H9 (cell line): Measurements from ENCODE around the gene LAIR1. TPM values are rescaled to one million over a fixed set of nuclear protein-coding genes. Genes with fewer than 3 reads are reported as not detected.

ENCODE experiments used
- DNase-seq: peaks from one replicate; pipeline ENCODE4 v3.0.0-alpha.2; 2017
- H2AFZ ChIP-seq: one replicate; pipeline ENCODE4 v1.6.1; 2013; ENCODE audit warnings: mild to moderate bottlenecking, low read length, control low read depth, moderate library complexity
- H2AK5ac ChIP-seq: 2 replicates; pipeline ENCODE4 v1.6.1; 2013; ENCODE audit warnings: low read length, control low read depth, mixed read lengths; ENCODE audit not compliant: insufficient read length
- H2BK120ac ChIP-seq: one replicate; pipeline ENCODE4 v1.6.1; 2013; ENCODE audit warnings: low read depth, mild to moderate bottlenecking, low read length, control low read depth, inconsistent platforms; ENCODE audit not compliant: poor library complexity, severe bottlenecking
- H2BK12ac ChIP-seq: 2 replicates; pipeline ENCODE4 v1.6.1; 2013; ENCODE audit warnings: low read length, control low read depth, mixed read lengths, low read depth; ENCODE audit not compliant: insufficient read length
- H2BK15ac ChIP-seq: 2 replicates; pipeline ENCODE4 v1.6.1; 2013; ENCODE audit warnings: low read depth, low read length, control low read depth
- H2BK20ac ChIP-seq: one replicate; pipeline ENCODE4 v1.6.1; 2013; ENCODE audit warnings: low read depth, mild to moderate bottlenecking, low read length, control low read depth, inconsistent platforms; ENCODE audit not compliant: poor library complexity, severe bottlenecking
- H2BK5ac ChIP-seq: 2 replicates; pipeline ENCODE4 v1.6.1; 2013; ENCODE audit warnings: low read length, control low read depth, mixed read lengths; ENCODE audit not compliant: insufficient read length
- H3K14ac ChIP-seq: 2 replicates; pipeline ENCODE4 v1.6.1; 2013; ENCODE audit warnings: low read length, control low read depth; ENCODE audit not compliant: insufficient read depth
- H3K18ac ChIP-seq: 2 replicates; pipeline ENCODE4 v1.6.1; 2013; ENCODE audit warnings: low read depth, mild to moderate bottlenecking, mixed read lengths, low read length, control low read depth; ENCODE audit not compliant: insufficient read length
- H3K23ac ChIP-seq: 2 replicates; pipeline ENCODE4 v1.6.1; 2013; ENCODE audit warnings: low read length, control low read depth, mixed read lengths, low read depth; ENCODE audit not compliant: insufficient read length
- H3K23me2 ChIP-seq: 2 replicates; pipeline ENCODE4 v1.6.1; 2013; ENCODE audit warnings: low read depth, mild to moderate bottlenecking, mixed read lengths, low read length, control low read depth; ENCODE audit not compliant: insufficient read length, poor library complexity, severe bottlenecking
- H3K27ac ChIP-seq: 2 replicates; pipeline ENCODE4 v1.5.1; 2013; ENCODE audit warnings: low read length, control low read depth, mixed read lengths, low read depth; ENCODE audit not compliant: insufficient read length
- H3K27me3 ChIP-seq: 2 replicates; pipeline ENCODE4 v1.6.1; 2013; ENCODE audit warnings: low read length, control low read depth, inconsistent platforms; ENCODE audit not compliant: insufficient read depth
- H3K4ac ChIP-seq: 2 replicates; pipeline ENCODE4 v1.6.1; 2013; ENCODE audit warnings: low read depth, mild to moderate bottlenecking, control low read depth, inconsistent platforms, low read length, moderate library complexity
- H3K4me1 ChIP-seq: 2 replicates; pipeline ENCODE4 v1.6.1; 2013; ENCODE audit warnings: low read length, control low read depth, inconsistent platforms; ENCODE audit not compliant: insufficient read depth
- H3K4me2 ChIP-seq: 2 replicates; pipeline ENCODE4 v1.6.1; 2013; ENCODE audit warnings: low read length, control low read depth, mixed read lengths; ENCODE audit not compliant: insufficient read length, insufficient read depth
- H3K56ac ChIP-seq: 2 replicates; pipeline ENCODE4 v1.6.1; 2013; ENCODE audit warnings: low read depth, mild to moderate bottlenecking, mixed read lengths, low read length, control low read depth; ENCODE audit not compliant: insufficient read length
- H3K79me1 ChIP-seq: 2 replicates; pipeline ENCODE4 v1.6.1; 2013; ENCODE audit warnings: low read depth, mild to moderate bottlenecking, moderate library complexity, low read length, control low read depth, inconsistent platforms; ENCODE audit not compliant: insufficient read depth, poor library complexity, severe bottlenecking
- H3K79me2 ChIP-seq: 2 replicates; pipeline ENCODE4 v1.6.1; 2013; ENCODE audit warnings: low read length, control low read depth, inconsistent platforms; ENCODE audit not compliant: insufficient read depth
- H3K9ac ChIP-seq: 2 replicates; pipeline ENCODE4 v1.6.1; 2013; ENCODE audit warnings: low read length, control low read depth, mixed read lengths; ENCODE audit not compliant: insufficient read length; ENCODE audit errors: extremely low read depth
- H3K9me3 ChIP-seq: one replicate; pipeline ENCODE4 v1.6.1; 2013; ENCODE audit warnings: low read depth, low read length, inconsistent platforms; ENCODE audit not compliant: control insufficient read depth
- H3T11ph ChIP-seq: one replicate; pipeline ENCODE4 v1.6.1; 2013; ENCODE audit warnings: mild to moderate bottlenecking, low read length, control low read depth, inconsistent platforms
- H4K20me1 ChIP-seq: one replicate; pipeline ENCODE4 v1.6.1; 2013; ENCODE audit not compliant: control insufficient read depth, insufficient read length, insufficient read depth
- H4K5ac ChIP-seq: 2 replicates; pipeline ENCODE4 v1.6.1; 2013; ENCODE audit warnings: low read depth, mild to moderate bottlenecking, mixed read lengths, low read length, control low read depth; ENCODE audit not compliant: insufficient read length
- H4K8ac ChIP-seq: replicated peaks from 2 replicates; pipeline ENCODE4 v1.6.1; 2013; ENCODE audit warnings: low read length, control low read depth, mixed read lengths, low read depth; ENCODE audit not compliant: insufficient read length
- H4K91ac ChIP-seq: 2 replicates; pipeline ENCODE4 v1.6.1; 2013; ENCODE audit warnings: low read depth, mild to moderate bottlenecking, moderate library complexity, mixed read lengths, low read length, control low read depth; ENCODE audit not compliant: insufficient read length
- H3K27ac Mint-ChIP-seq, 3 experiments: 2 replicates in 2 of 3; 3 replicates in 1 of 3; pipeline ENCODE4 v1.8.0; 2020 to 2021; ENCODE audit warnings: mixed read lengths in 3 of 3, mild to moderate bottlenecking in 1 of 3, moderate library complexity in 1 of 3
- H3K27me3 Mint-ChIP-seq: 2 replicates; pipeline ENCODE4 v1.8.0; 2021; ENCODE audit warnings: low read depth, mild to moderate bottlenecking, moderate library complexity, mixed read lengths
- H3K36me3 Mint-ChIP-seq, 3 experiments: 2 replicates in 2 of 3; 3 replicates in 1 of 3; pipeline ENCODE4 v1.8.0; 2020 to 2021; ENCODE audit warnings: low read depth in 3 of 3, mixed read lengths in 3 of 3; ENCODE audit not compliant: insufficient read depth in 1 of 3
- H3K4me1 Mint-ChIP-seq, 2 experiments: 2 replicates each; pipeline ENCODE4 v1.8.0; 2020; ENCODE audit warnings: mixed read lengths in 2 of 2
- H3K4me3 Mint-ChIP-seq, 2 experiments: 2 replicates in 1 of 2; 3 replicates in 1 of 2; pipeline ENCODE4 v1.8.0; 2020 to 2021; ENCODE audit warnings: mild to moderate bottlenecking in 2 of 2, mixed read lengths in 2 of 2, moderate library complexity in 1 of 2
- H3K9me3 Mint-ChIP-seq, 2 experiments: 2 replicates in 1 of 2; 3 replicates in 1 of 2; pipeline ENCODE4 v1.8.0; 2020; ENCODE audit warnings: mild to moderate bottlenecking in 2 of 2, mixed read lengths in 2 of 2, moderate library complexity in 1 of 2
- CTCF ChIP-seq: fragments of 200-600 bp; sonication (generic); conservative IDR thresholded peaks from 3 replicates; pipeline ENCODE4 v1.8.0; 2021; ENCODE audit warnings: antibody characterized with exemption, mild to moderate bottlenecking
- WGBS: extraction: QIAGEN DNeasy Blood & Tissue Kit; methylation state at CpG from one replicate; pipeline ENCODE4 v1.1.7; 2013; ENCODE audit warnings: missing lambda C conversion rate, low lambda C conversion rate, mixed read lengths; ENCODE audit not compliant: insufficient read length; ENCODE audit errors: extremely low coverage; 5-methylcytosine and 5-hydroxymethylcytosine counted together
- total RNA-seq: library from RNA; stranded (reverse); gene quantifications from 2 replicates; pipeline ENCODE4 v1.2.1, GENCODE V29; 2021

The LAIR1 gene
- total RNA-seq, 1 experiment from 2014 or later, result not detected

- H2BK20ac ChIP-seq, result no peak overlapping the region
- no peak overlapping the region for H4K91ac ChIP-seq
- H4K20me1 ChIP-seq, result no peaks in the 10 kb centered on the region
- no peaks in the 10 kb centered on the region for H3K9me3 ChIP-seq
- no peaks in the 10 kb centered on the region for H3K23me2 ChIP-seq
- H2AFZ ChIP-seq, result no peak overlapping the region
- no peak overlapping the region for H3K18ac ChIP-seq
- no peak for TF ChIP-seq CTCF
- H4K5ac ChIP-seq, result no peak overlapping the region
- H3K27ac ChIP-seq, result no peak overlapping the region
- no peak overlapping the region for H2AK5ac ChIP-seq
- no peak overlapping the region for H3K56ac ChIP-seq
- no peak overlapping the region for H3K4me3 Mint-ChIP-seq
- H2BK120ac ChIP-seq, result no peak overlapping the region
- no peaks in the 10 kb centered on the region for H3K36me3 Mint-ChIP-seq
- H3K4me2 ChIP-seq, result no peak overlapping the region
- peaks cover 27% of the 10 kb centered on the region for H3K27me3 Mint-ChIP-seq
- no peaks in the 10 kb centered on the region for H3K27me3 ChIP-seq
- H3K9me3 Mint-ChIP-seq, result peaks cover 0 to 89% of the 10 kb centered on the region in 2 experiments; a peak in 4 of 5 replicates
- H3K23ac ChIP-seq, result no peak overlapping the region
- H3K4me1 ChIP-seq, result no peaks in the 10 kb centered on the region
- no peak overlapping the region for H2BK5ac ChIP-seq
- no peak overlapping the region for H2BK12ac ChIP-seq
- H4K8ac ChIP-seq, result no peak overlapping the region
- no peak overlapping the region for H3T11ph ChIP-seq
- no peaks in the 10 kb centered on the region for H3K79me2 ChIP-seq
- H3K27ac Mint-ChIP-seq, result no peak overlapping the region
- no peaks in the 10 kb centered on the region for H3K79me1 ChIP-seq
- no CpG with 5 or more reads among the region's 4 CpGs for WGBS
- peaks cover 0 to 3% of the 10 kb centered on the region in 2 experiments; a peak in 1 of 4 replicates for H3K4me1 Mint-ChIP-seq
- no peak overlapping the region for H3K9ac ChIP-seq
- no peak overlapping the region for H3K4ac ChIP-seq
- H3K14ac ChIP-seq, result no peak overlapping the region
- H2BK15ac ChIP-seq, result no peak overlapping the region
- DNase-seq, result no peak
Observed at GRCh38 chr19:54343868-54344267, 20.9 kb downstream of the LAIR1 start.
